ENCODE results near the gene MYPOP.

DNA sequence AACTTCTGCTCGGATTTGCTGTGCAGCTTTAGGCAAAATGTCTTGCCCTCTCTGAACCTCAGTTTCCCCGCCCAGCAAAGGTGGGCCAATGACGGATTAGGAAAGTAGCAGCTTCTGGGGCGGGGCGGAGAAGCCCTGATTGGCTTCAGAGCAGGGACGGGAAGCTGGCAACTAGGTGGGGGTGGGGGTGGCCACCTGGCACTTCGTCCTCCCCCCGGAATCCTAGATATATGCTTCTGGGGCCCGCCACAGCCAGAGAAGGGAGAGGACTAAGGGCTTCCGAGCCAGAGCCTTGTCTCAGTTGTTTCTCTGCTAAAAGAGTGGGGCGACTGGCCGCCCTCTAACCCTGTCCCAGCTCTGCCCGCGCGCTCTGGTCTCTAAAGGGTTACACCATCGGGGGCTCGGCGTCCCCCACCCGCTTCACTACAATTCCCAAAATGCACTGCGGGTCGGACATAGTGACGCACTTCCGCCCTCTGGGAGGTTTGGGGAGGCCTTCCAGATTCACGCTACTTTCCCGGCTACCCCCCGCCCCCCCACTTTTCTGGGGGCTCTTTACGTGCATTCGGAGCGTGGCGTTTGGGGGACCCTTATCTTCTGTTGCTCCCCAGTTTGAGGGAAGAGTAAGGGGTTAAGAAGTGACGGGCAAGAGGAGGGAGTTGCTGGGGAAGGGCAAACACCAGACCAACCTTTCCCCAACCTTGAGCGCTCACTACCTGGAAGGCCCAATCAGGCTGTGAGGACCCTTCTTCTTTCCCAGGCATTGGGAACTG is 15.8 kb downstream of the MYPOP start:
- TF ChIP-seq CTCF (conservative IDR thresholded peaks at IDR 0.05) (0 out of 2 replicates have a peak, but pooled peaks have one; percentile 2), EZH2 (IDR thresholded peaks at IDR 0.05; ENCODE audit: low read depth) (no peak)
